GM18511 (cell line): ENCODE measurements around the gene EYA2.

Source experiments
- ATAC-seq: cut with Tn5 transposase; IDR thresholded peaks from one replicate; pipeline ENCODE4 v1.9.1; 2021; ENCODE audit warnings: mild to moderate bottlenecking, moderate library complexity; ENCODE audit not compliant: unreplicated experiment

The EYA2 gene

GRCh38 chr20:47058236-47058635 lies 163.6 kb downstream of the EYA2 start:
- ATAC-seq, result no peak

GRCh38 chr20:47059536-47059935 lies 164.9 kb downstream of the EYA2 start:
- no peak for ATAC-seq

- no peak for ATAC-seq
These were observed 166.9 kb downstream of the EYA2 start for GRCh38 chr20:47061549-47061948.

GRCh38 chr20:47062226-47062890 lies 167.7 kb downstream of the EYA2 start:
- ATAC-seq, result no peak

GRCh38 chr20:47063407-47063806 lies 168.8 kb downstream of the EYA2 start:
- no peak for ATAC-seq

GRCh38 chr20:47063808-47064207 lies 169.2 kb downstream of the EYA2 start:
- no peak for ATAC-seq

- ATAC-seq, result no peak
These were observed 172.0 kb downstream of the EYA2 start for GRCh38 chr20:47066484-47067270.

GRCh38 chr20:47067776-47068175 lies 173.1 kb downstream of the EYA2 start:
- no peak for ATAC-seq

GRCh38 chr20:47070176-47070575 lies 175.5 kb downstream of the EYA2 start:
- no peak for ATAC-seq

- no peak for ATAC-seq
These were observed 177.1 kb downstream of the EYA2 start for GRCh38 chr20:47071646-47072185.

- no peak for ATAC-seq
These were observed 179.3 kb downstream of the EYA2 start for GRCh38 chr20:47073766-47074475.

GRCh38 chr20:47075263-47075662 lies 180.6 kb downstream of the EYA2 start:
- ATAC-seq, result no peak

- no peak for ATAC-seq
These were observed 184.4 kb downstream of the EYA2 start for GRCh38 chr20:47079047-47079446.

GRCh38 chr20:47080365-47080764 lies 185.7 kb downstream of the EYA2 start:
- no peak for ATAC-seq

- ATAC-seq, result no peak
These were observed 191.7 kb downstream of the EYA2 start for GRCh38 chr20:47086316-47086715.

GRCh38 chr20:47088335-47088734 lies 193.7 kb downstream of the EYA2 start:
- no peak for ATAC-seq

GRCh38 chr20:47089151-47089550 lies 194.5 kb downstream of the EYA2 start:
- ATAC-seq, result no peak

- ATAC-seq, result no peak
These were observed 196.2 kb downstream of the EYA2 start for GRCh38 chr20:47090835-47091234.

GRCh38 chr20:47093320-47093966 lies 198.8 kb downstream of the EYA2 start:
- ATAC-seq, result no peak

- no peak for ATAC-seq
These were observed 201.0 kb downstream of the EYA2 start for GRCh38 chr20:47095690-47096089.
